H9 (cell line): ENCODE measurements around the gene METAP2. TPM values are rescaled to one million over a fixed set of nuclear protein-coding genes. Genes with fewer than 3 reads are reported as not detected.

Experiments
- DNase-seq: peaks from one replicate; pipeline ENCODE4 v3.0.0-alpha.2; 2017
- H2AFZ ChIP-seq: one replicate; pipeline ENCODE4 v1.6.1; 2013; ENCODE audit warnings: mild to moderate bottlenecking, low read length, control low read depth, moderate library complexity
- H2AK5ac ChIP-seq: 2 replicates; pipeline ENCODE4 v1.6.1; 2013; ENCODE audit warnings: low read length, control low read depth, mixed read lengths; ENCODE audit not compliant: insufficient read length
- H2BK120ac ChIP-seq: one replicate; pipeline ENCODE4 v1.6.1; 2013; ENCODE audit warnings: low read depth, mild to moderate bottlenecking, low read length, control low read depth, inconsistent platforms; ENCODE audit not compliant: poor library complexity, severe bottlenecking
- H2BK12ac ChIP-seq: 2 replicates; pipeline ENCODE4 v1.6.1; 2013; ENCODE audit warnings: low read length, control low read depth, mixed read lengths, low read depth; ENCODE audit not compliant: insufficient read length
- H2BK15ac ChIP-seq: 2 replicates; pipeline ENCODE4 v1.6.1; 2013; ENCODE audit warnings: low read depth, low read length, control low read depth
- H2BK20ac ChIP-seq: one replicate; pipeline ENCODE4 v1.6.1; 2013; ENCODE audit warnings: low read depth, mild to moderate bottlenecking, low read length, control low read depth, inconsistent platforms; ENCODE audit not compliant: poor library complexity, severe bottlenecking
- H2BK5ac ChIP-seq: 2 replicates; pipeline ENCODE4 v1.6.1; 2013; ENCODE audit warnings: low read length, control low read depth, mixed read lengths; ENCODE audit not compliant: insufficient read length
- H3K14ac ChIP-seq: 2 replicates; pipeline ENCODE4 v1.6.1; 2013; ENCODE audit warnings: low read length, control low read depth; ENCODE audit not compliant: insufficient read depth
- H3K18ac ChIP-seq: 2 replicates; pipeline ENCODE4 v1.6.1; 2013; ENCODE audit warnings: low read depth, mild to moderate bottlenecking, mixed read lengths, low read length, control low read depth; ENCODE audit not compliant: insufficient read length
- H3K23ac ChIP-seq: 2 replicates; pipeline ENCODE4 v1.6.1; 2013; ENCODE audit warnings: low read length, control low read depth, mixed read lengths, low read depth; ENCODE audit not compliant: insufficient read length
- H3K23me2 ChIP-seq: 2 replicates; pipeline ENCODE4 v1.6.1; 2013; ENCODE audit warnings: low read depth, mild to moderate bottlenecking, mixed read lengths, low read length, control low read depth; ENCODE audit not compliant: insufficient read length, poor library complexity, severe bottlenecking
- H3K27ac ChIP-seq: 2 replicates; pipeline ENCODE4 v1.5.1; 2013; ENCODE audit warnings: low read length, control low read depth, mixed read lengths, low read depth; ENCODE audit not compliant: insufficient read length
- H3K27me3 ChIP-seq: 2 replicates; pipeline ENCODE4 v1.6.1; 2013; ENCODE audit warnings: low read length, control low read depth, inconsistent platforms; ENCODE audit not compliant: insufficient read depth
- H3K4ac ChIP-seq: 2 replicates; pipeline ENCODE4 v1.6.1; 2013; ENCODE audit warnings: low read depth, mild to moderate bottlenecking, control low read depth, inconsistent platforms, low read length, moderate library complexity
- H3K4me1 ChIP-seq: 2 replicates; pipeline ENCODE4 v1.6.1; 2013; ENCODE audit warnings: low read length, control low read depth, inconsistent platforms; ENCODE audit not compliant: insufficient read depth
- H3K4me2 ChIP-seq: 2 replicates; pipeline ENCODE4 v1.6.1; 2013; ENCODE audit warnings: low read length, control low read depth, mixed read lengths; ENCODE audit not compliant: insufficient read length, insufficient read depth
- H3K56ac ChIP-seq: 2 replicates; pipeline ENCODE4 v1.6.1; 2013; ENCODE audit warnings: low read depth, mild to moderate bottlenecking, mixed read lengths, low read length, control low read depth; ENCODE audit not compliant: insufficient read length
- H3K79me1 ChIP-seq: 2 replicates; pipeline ENCODE4 v1.6.1; 2013; ENCODE audit warnings: low read depth, mild to moderate bottlenecking, moderate library complexity, low read length, control low read depth, inconsistent platforms; ENCODE audit not compliant: insufficient read depth, poor library complexity, severe bottlenecking
- H3K79me2 ChIP-seq: 2 replicates; pipeline ENCODE4 v1.6.1; 2013; ENCODE audit warnings: low read length, control low read depth, inconsistent platforms; ENCODE audit not compliant: insufficient read depth
- H3K9ac ChIP-seq: 2 replicates; pipeline ENCODE4 v1.6.1; 2013; ENCODE audit warnings: low read length, control low read depth, mixed read lengths; ENCODE audit not compliant: insufficient read length; ENCODE audit errors: extremely low read depth
- H3K9me3 ChIP-seq: one replicate; pipeline ENCODE4 v1.6.1; 2013; ENCODE audit warnings: low read depth, low read length, inconsistent platforms; ENCODE audit not compliant: control insufficient read depth
- H3T11ph ChIP-seq: one replicate; pipeline ENCODE4 v1.6.1; 2013; ENCODE audit warnings: mild to moderate bottlenecking, low read length, control low read depth, inconsistent platforms
- H4K20me1 ChIP-seq: one replicate; pipeline ENCODE4 v1.6.1; 2013; ENCODE audit not compliant: control insufficient read depth, insufficient read length, insufficient read depth
- H4K5ac ChIP-seq: 2 replicates; pipeline ENCODE4 v1.6.1; 2013; ENCODE audit warnings: low read depth, mild to moderate bottlenecking, mixed read lengths, low read length, control low read depth; ENCODE audit not compliant: insufficient read length
- H4K8ac ChIP-seq: replicated peaks from 2 replicates; pipeline ENCODE4 v1.6.1; 2013; ENCODE audit warnings: low read length, control low read depth, mixed read lengths, low read depth; ENCODE audit not compliant: insufficient read length
- H4K91ac ChIP-seq: 2 replicates; pipeline ENCODE4 v1.6.1; 2013; ENCODE audit warnings: low read depth, mild to moderate bottlenecking, moderate library complexity, mixed read lengths, low read length, control low read depth; ENCODE audit not compliant: insufficient read length
- H3K27ac Mint-ChIP-seq, 3 experiments: 2 replicates in 2 of 3; 3 replicates in 1 of 3; pipeline ENCODE4 v1.8.0; 2020 to 2021; ENCODE audit warnings: mixed read lengths in 3 of 3, mild to moderate bottlenecking in 1 of 3, moderate library complexity in 1 of 3
- H3K27me3 Mint-ChIP-seq: 2 replicates; pipeline ENCODE4 v1.8.0; 2021; ENCODE audit warnings: low read depth, mild to moderate bottlenecking, moderate library complexity, mixed read lengths
- H3K36me3 Mint-ChIP-seq, 3 experiments: 2 replicates in 2 of 3; 3 replicates in 1 of 3; pipeline ENCODE4 v1.8.0; 2020 to 2021; ENCODE audit warnings: low read depth in 3 of 3, mixed read lengths in 3 of 3; ENCODE audit not compliant: insufficient read depth in 1 of 3
- H3K4me1 Mint-ChIP-seq, 2 experiments: 2 replicates each; pipeline ENCODE4 v1.8.0; 2020; ENCODE audit warnings: mixed read lengths in 2 of 2
- H3K4me3 Mint-ChIP-seq, 2 experiments: 2 replicates in 1 of 2; 3 replicates in 1 of 2; pipeline ENCODE4 v1.8.0; 2020 to 2021; ENCODE audit warnings: mild to moderate bottlenecking in 2 of 2, mixed read lengths in 2 of 2, moderate library complexity in 1 of 2
- H3K9me3 Mint-ChIP-seq, 2 experiments: 2 replicates in 1 of 2; 3 replicates in 1 of 2; pipeline ENCODE4 v1.8.0; 2020; ENCODE audit warnings: mild to moderate bottlenecking in 2 of 2, mixed read lengths in 2 of 2, moderate library complexity in 1 of 2
- WGBS: extraction: QIAGEN DNeasy Blood & Tissue Kit; methylation state at CpG from one replicate; pipeline ENCODE4 v1.1.7; 2013; ENCODE audit warnings: missing lambda C conversion rate, low lambda C conversion rate, mixed read lengths; ENCODE audit not compliant: insufficient read length; ENCODE audit errors: extremely low coverage; 5-methylcytosine and 5-hydroxymethylcytosine counted together
- total RNA-seq: library from RNA; stranded (reverse); gene quantifications from 2 replicates; pipeline ENCODE4 v1.2.1, GENCODE V29; 2021
- TF ChIP-seq, protein P1 (sequence below): fragments of 200-600 bp; sonication (generic); conservative IDR thresholded peaks from 3 replicates; pipeline ENCODE4 v1.8.0; 2021; ENCODE audit warnings: antibody characterized with exemption, mild to moderate bottlenecking

The METAP2 gene
- total RNA-seq, 1 experiment from 2014 or later: 140 TPM

DNA sequence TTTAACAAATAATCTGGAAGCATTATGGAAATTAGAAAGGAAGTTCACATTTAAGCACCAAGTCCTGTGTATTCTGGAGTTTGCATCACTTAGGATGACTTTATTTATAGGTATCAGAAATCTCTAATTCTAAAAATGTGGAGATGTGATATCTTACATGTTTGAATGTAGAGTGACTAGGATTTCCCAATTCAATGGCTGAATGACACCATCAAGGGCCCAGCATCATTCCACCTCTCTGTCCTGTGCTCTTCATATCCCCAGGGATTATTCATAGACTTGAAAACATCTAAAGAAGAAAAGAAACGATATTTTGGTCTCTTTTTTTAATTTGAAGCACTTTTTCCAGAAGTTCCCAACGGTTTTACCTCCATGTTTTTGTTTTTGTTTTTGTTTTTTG lies 15.2 kb upstream of the METAP2 start:
- Mint-ChIP-seq H3K36me3 (peaks cover 2 to 14% (median 2%) of the 10 kb centered on the region in 3 experiments; a peak in 4 of 7 replicates), H3K9me3 (peaks cover 20 to 21% of the 10 kb centered on the region in 2 experiments), H3K27ac (no peak overlapping the region), H3K4me3 (no peak overlapping the region), H3K4me1 (peaks cover 4 to 5% of the 10 kb centered on the region in 2 experiments; a peak in 2 of 4 replicates), H3K27me3 (no peaks in the 10 kb centered on the region; the same call in none of the 2 replicates)
- peaks cover 8% of the 10 kb centered on the region for H3K9me3 ChIP-seq
- H4K8ac ChIP-seq: no peak overlapping the region
- H3T11ph ChIP-seq: no peak overlapping the region
- no peak overlapping the region for H3K56ac ChIP-seq
- no peak overlapping the region for H2AK5ac ChIP-seq
- no peak overlapping the region for H4K91ac ChIP-seq
- WGBS: no CpG with 5 or more reads among the region's 2 CpGs
- no peak for DNase-seq
- no peak overlapping the region for H2BK5ac ChIP-seq
- no peak overlapping the region for H3K9ac ChIP-seq
- no peak overlapping the region for H4K5ac ChIP-seq
- no peak overlapping the region for H3K23ac ChIP-seq
- no peak overlapping the region for H2BK120ac ChIP-seq
- no peaks in the 10 kb centered on the region for H3K79me1 ChIP-seq
- H3K27me3 ChIP-seq: no peaks in the 10 kb centered on the region; the same call in 1 of the 2 replicates
- H3K79me2 ChIP-seq: no peaks in the 10 kb centered on the region
- H3K4me1 ChIP-seq: no peaks in the 10 kb centered on the region
- H3K27ac ChIP-seq: no peak overlapping the region
- H2BK12ac ChIP-seq: no peak overlapping the region
- no peak overlapping the region for H3K18ac ChIP-seq
- no peak overlapping the region for H2AFZ ChIP-seq
- H3K14ac ChIP-seq: no peak overlapping the region
- H4K20me1 ChIP-seq: no peaks in the 10 kb centered on the region
- no peak overlapping the region for H2BK15ac ChIP-seq
- no peak overlapping the region for H2BK20ac ChIP-seq
- no peak overlapping the region for H3K4me2 ChIP-seq
- TF ChIP-seq, protein P1, sequence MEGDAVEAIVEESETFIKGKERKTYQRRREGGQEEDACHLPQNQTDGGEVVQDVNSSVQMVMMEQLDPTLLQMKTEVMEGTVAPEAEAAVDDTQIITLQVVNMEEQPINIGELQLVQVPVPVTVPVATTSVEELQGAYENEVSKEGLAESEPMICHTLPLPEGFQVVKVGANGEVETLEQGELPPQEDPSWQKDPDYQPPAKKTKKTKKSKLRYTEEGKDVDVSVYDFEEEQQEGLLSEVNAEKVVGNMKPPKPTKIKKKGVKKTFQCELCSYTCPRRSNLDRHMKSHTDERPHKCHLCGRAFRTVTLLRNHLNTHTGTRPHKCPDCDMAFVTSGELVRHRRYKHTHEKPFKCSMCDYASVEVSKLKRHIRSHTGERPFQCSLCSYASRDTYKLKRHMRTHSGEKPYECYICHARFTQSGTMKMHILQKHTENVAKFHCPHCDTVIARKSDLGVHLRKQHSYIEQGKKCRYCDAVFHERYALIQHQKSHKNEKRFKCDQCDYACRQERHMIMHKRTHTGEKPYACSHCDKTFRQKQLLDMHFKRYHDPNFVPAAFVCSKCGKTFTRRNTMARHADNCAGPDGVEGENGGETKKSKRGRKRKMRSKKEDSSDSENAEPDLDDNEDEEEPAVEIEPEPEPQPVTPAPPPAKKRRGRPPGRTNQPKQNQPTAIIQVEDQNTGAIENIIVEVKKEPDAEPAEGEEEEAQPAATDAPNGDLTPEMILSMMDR: no peak
- H3K23me2 ChIP-seq: no peaks in the 10 kb centered on the region
- no peak overlapping the region for H3K4ac ChIP-seq
